GM18505 (cell line): Measurements from ENCODE around the gene PPFIA3.
"Not testable (repeated sequence)": the region's sequence is repeated elsewhere in the genome, so short reads cannot be mapped to it uniquely, and the experiment has no call there.

Source experiments
- ATAC-seq: cut with Tn5 transposase; IDR thresholded peaks from one replicate; pipeline ENCODE4 v1.9.1; 2021; ENCODE audit not compliant: unreplicated experiment
- POLR2A ChIP-seq: IDR thresholded peaks from 4 replicates; pipeline ENCODE4 v1.6.1; 2011; ENCODE audit warnings: borderline replicate concordance; ENCODE audit not compliant: insufficient read depth, insufficient read length; ENCODE audit errors: extremely low read depth

Gene PPFIA3

DNA sequence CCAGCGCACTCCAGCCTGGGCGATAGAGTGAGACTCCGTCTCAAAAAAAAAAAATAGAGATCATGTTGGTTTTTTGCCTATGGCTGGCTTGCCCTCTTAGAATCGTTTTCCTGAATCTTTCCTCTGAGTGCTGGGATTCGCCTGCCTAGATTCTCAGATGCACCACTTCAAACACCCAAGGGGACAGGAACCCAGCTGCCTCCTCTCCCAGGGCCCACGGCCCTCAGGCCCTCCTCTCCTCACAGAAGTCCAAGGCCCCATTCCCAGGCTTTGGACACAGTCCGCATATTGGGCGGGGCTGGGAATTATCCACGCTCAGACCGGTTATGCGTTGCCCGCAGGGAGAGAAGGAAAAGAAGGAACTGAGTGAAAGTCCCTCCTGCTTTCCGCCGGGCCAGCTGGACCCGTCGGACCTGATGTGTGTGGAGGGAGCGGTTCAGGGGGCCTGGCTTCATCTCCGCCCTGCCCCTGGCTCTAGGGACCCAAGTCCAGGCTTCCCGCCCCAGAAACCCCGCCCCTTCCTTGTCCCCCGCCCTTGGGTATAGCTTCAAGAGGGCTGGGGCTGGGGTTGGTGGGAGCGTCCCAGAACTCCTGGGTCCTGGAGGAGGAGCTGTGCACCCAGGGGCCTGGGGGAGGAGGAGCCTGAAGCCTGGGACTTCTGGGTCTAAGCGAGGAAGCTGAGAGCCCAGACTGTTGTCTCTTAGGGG lies 5.8 kb downstream of the PPFIA3 start:
- no peak for ATAC-seq
- TF ChIP-seq POLR2A = no peak

- TF ChIP-seq POLR2A = no peak
- no peak for ATAC-seq
Observed at GRCh38 chr19:49126575-49126974, 7.2 kb downstream of the PPFIA3 start.

GRCh38 chr19:49127225-49127624 lies 7.9 kb downstream of the PPFIA3 start:
- ATAC-seq = not testable (repeated sequence)

GRCh38 chr19:49127674-49128544 lies 8.6 kb downstream of the PPFIA3 start:
- TF ChIP-seq POLR2A = no peak
- ATAC-seq = peak; percentile 82

- no peak for ATAC-seq
- TF ChIP-seq POLR2A = no peak
Observed at GRCh38 chr19:49128545-49129237, 9.3 kb downstream of the PPFIA3 start.

GRCh38 chr19:49129238-49129583 lies 9.9 kb downstream of the PPFIA3 start:
- no peak for TF ChIP-seq POLR2A
- ATAC-seq = no peak

- no peak for ATAC-seq
- TF ChIP-seq POLR2A = no peak
Observed at GRCh38 chr19:49130325-49130724, 11.0 kb downstream of the PPFIA3 start.

DNA sequence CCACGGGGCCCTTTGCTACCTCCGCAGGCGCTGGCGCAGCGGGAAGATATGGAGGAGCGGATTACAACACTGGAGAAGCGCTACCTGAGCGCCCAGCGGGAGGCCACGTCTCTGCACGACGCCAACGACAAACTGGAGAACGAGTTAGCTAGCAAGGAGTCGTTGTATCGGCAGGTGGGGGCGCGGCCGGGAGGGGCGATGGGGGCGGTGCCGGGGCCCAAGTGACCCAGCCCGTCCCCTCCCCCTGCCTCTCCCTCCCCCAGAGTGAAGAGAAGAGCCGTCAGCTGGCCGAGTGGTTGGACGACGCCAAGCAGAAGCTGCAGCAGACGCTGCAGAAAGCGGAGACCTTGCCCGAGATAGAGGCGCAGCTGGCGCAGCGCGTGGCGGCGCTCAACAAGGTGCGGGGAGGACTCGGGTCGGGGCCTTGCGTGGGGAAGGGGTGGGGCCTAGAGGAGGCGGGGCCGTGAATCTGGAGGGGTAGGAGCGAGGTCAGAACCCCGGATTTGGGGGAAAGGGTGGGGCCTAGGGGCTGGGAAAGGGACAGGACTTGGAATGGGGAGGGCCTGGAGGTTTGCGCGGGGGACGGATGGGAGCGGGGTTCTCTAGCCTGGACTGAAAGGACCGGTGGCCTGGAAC lies 13.7 kb downstream of the PPFIA3 start:
- ATAC-seq = no peak
- no peak for TF ChIP-seq POLR2A

- no peak for TF ChIP-seq POLR2A
- ATAC-seq = no peak
Observed at GRCh38 chr19:49133621-49134454, 14.5 kb downstream of the PPFIA3 start.

DNA sequence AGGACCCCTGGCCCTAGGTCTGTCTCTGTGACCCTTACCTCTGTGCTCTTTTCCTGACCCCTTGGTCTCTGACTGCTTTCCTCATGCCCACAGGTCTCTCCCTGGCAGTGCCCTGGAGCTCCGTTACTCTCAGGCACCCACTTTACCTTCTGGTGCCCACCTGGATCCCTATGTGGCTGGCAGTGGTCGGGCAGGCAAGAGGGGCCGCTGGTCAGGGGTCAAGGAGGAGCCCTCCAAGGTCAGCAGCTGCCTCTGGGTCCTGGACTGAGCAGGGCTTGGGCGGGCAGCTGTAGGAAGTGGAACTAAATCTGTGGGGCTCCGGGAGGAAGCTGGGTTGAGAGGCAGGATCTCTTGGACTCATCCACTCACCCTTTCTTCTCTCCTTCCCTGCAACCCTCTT lies 16.3 kb downstream of the PPFIA3 start:
- ATAC-seq = no peak
- no peak for TF ChIP-seq POLR2A

DNA sequence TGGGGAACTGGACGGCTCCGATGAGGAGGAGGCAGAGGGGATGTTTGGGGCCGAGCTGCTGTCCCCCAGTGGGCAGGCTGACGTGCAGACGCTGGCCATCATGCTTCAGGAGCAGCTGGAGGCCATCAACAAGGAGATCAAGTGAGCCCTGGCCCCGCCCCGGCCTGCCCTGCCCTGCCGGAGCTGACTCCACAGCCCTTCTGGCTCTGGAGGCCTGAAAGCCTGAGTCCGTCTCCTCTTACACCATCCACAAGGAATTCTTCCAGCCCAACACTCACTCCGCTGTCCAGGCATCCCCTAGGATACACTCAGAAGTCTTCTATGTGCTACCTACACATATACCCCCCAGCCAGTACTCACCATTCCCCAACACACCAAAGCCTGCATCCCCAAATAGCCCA lies 17.4 kb downstream of the PPFIA3 start:
- no peak for ATAC-seq
- no peak for TF ChIP-seq POLR2A

DNA sequence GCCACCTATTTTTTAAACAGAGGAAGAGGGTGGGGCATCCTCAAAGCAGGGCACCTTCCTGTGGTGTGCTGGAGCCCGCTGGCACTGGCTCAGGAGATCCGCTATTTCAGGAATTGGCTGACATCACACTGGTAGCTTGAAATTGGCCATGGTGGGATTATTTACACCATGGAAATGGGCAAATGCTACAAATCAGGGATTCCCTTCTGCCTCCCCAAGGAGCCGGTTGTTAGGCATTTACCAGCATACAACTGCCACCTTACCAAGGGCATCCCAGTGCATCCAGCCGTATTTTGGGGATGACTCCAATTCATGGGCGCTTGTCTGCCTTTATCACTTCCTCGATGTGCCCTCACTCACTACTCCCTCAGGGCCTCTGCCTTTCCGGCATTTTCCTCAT lies 21.6 kb downstream of the PPFIA3 start:
- no peak for TF ChIP-seq POLR2A
- ATAC-seq = no peak

DNA sequence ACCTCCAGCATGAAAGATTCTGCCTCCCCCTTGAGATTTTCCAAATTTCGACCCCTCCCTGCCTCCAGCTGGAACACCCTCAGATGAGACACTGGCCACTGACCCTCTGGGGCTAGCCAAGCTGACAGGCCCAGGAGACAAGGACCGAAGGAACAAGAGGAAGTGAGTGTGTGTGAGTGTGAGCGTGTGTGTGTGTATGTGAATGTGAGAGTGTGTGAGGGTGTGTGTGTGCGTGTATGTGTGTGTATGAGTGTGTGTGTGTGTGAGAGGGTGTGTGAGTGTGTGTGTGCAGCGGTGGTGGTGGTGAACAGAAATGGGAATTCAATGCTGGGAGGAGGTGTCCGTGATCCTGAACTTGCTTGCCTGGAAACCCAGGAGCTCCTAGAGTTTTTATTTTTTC lies 22.0 kb downstream of the PPFIA3 start:
- ATAC-seq = no peak
- TF ChIP-seq POLR2A = no peak

DNA sequence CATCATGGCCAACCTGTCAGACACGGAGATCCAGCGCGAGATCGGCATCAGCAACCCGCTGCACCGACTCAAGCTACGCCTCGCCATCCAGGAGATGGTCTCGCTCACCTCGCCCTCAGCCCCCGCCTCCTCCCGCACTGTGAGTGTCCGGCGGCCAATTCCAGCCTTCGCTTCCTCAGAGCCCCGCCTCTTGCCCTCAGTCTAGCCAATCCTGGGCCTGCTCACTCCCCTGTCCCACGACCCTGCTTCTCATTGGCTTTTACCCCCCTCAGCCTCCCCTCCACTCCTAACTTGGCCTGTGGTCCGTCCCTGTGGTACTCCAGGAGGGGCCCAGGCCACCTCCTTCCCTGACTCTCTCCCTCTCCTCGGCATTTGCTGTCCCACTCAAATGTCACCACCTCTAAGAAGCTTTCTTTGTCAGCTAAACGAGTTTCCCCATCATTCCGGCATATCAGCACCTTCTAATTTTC lies 23.6 kb downstream of the PPFIA3 start:
- peak; percentile 65 for ATAC-seq

More for the DNA sequence above, 23.6 kb downstream of the PPFIA3 start:
- TF ChIP-seq POLR2A = no peak
